ENCODE results near the gene LRMDA. TPM values are rescaled to one million over a fixed set of nuclear protein-coding genes. Genes with fewer than 3 reads are reported as not detected.
A peak's percentile ranks its signal among the peaks of the same experiment; 100 is the strongest.

LRMDA gene
- total and polyA plus RNA-seq, 2 donors, result 7.9 to 17.7 TPM

DNA sequence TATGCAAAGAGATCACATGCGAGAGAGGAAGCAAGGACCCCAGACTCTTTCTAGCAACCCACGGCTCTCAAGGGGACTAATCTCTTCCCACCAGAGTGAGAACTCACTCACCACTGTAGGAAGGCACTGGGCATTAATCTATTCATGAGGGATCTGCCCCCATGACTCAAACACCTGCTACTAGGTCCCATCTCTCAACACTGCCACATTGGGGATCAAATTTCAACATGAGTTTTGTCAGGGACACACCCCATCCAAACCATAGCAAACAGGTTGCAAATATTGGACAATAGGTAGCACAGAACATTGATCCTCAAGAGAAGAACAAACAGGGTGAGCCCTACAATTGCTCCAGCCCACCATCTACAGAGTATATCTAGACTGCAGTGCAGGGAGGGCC lies 740.6 kb downstream of the LRMDA start:
- Histone ChIP-seq H3K4me3 (ENCODE audit: low read depth, low read length) (no peak overlapping the region), H3K27ac (ENCODE audit: low read depth) (no peak overlapping the region), H3K36me3 (ENCODE audit: insufficient read depth) (no peaks in the 10 kb centered on the region), H3K4me1 (ENCODE audit: insufficient read depth) (no peaks in the 10 kb centered on the region)
- DNase-seq (ENCODE audit: extremely low spot score), result no peak
- 92% methylated on average over 2 of the region's 2 CpGs for WGBS

DNA sequence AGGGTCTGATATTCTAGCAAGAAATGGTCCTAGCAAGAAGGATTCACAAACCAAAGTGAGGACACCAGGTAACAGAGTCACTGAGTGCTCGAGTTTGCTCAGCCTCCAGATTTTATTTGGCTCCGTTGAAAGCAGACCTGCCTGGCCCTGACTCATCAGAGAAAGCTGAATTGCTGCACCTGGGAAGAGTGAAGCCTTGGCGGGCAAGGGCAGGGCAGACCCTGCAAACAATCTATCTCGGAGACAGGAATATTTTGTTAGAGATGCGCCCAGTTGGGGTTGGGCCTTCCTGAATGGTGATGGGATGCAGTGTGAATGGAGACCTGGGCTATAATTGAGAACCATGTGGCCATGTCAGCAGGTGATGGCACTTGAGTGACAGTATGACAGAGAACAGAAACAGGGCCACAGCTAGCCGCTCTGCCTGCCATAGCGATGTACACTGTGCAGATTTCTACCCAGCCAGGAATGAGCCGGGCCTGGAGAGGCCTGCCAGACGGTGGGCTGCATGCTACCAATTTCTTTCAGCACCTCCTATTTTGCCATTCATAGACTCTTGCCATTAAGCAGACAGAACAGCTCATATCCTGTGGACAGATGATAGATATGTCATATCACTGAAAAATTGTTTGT lies 744.2 kb downstream of the LRMDA start:
- 90% methylated on average over 9 of the region's 9 CpGs for WGBS
- DNase-seq (ENCODE audit: extremely low spot score), result no peak
- Histone ChIP-seq H3K36me3 (ENCODE audit: insufficient read depth) (no peaks in the 10 kb centered on the region), H3K4me3 (ENCODE audit: low read depth, low read length) (no peak overlapping the region), H3K27ac (ENCODE audit: low read depth) (no peak overlapping the region), H3K4me1 (ENCODE audit: insufficient read depth) (no peaks in the 10 kb centered on the region)

DNA sequence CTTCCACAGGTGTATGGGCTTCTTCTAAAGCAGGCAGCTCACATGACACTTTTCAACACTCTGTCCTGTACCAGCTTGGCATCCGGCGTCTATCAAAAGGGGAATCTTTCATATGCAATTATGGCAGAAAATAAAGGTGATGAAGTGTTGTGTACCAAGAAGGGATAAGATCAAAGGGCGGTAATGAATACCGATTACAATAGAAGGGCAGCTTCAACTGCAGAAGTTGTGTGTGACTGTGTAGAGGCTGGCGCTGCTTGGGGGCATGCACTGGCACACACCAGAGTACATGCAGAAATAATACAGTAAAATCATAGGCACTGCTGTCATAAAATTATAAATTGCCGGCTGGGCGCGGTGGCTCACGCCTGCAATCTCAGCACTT lies 744.7 kb downstream of the LRMDA start:
- no peaks in the 10 kb centered on the region for H3K4me1 ChIP-seq (ENCODE audit: insufficient read depth)

DNA sequence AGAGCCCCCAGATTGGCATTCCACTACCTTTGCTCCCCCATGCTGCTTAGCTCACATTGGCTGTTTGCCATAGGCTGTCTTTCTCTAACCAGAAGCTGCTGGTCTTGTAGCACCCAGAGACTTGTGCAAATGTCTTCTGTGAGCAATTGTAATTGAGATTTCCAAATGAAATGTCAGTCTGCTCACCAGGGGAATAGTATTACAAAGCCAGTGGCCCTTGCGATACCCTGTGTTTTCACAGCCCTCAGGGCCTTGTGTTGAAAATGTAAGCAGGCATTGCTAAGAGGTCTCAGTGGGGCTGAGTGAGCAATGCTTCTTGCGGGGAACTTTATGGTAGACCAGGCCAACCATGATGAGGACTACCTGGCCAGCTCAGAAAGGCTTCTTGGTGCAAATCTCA lies 746.5 kb downstream of the LRMDA start:
- DNase-seq (ENCODE audit: extremely low spot score), result no peak
- H3K4me1 ChIP-seq (ENCODE audit: insufficient read depth), result no peaks in the 10 kb centered on the region
- whole genome bisulfite sequencing, result over 99% methylated on average over 2 of the region's 2 CpGs

More for the DNA sequence above, 744.7 kb downstream of the LRMDA start:
- WGBS, result 96% methylated on average over 9 of the region's 9 CpGs
- DNase-seq (ENCODE audit: extremely low spot score), result no peak
- Histone ChIP-seq H3K4me3 (ENCODE audit: low read depth, low read length) (no peak overlapping the region), H3K27ac (ENCODE audit: low read depth) (no peak overlapping the region), H3K36me3 (ENCODE audit: insufficient read depth) (no peaks in the 10 kb centered on the region)

DNA sequence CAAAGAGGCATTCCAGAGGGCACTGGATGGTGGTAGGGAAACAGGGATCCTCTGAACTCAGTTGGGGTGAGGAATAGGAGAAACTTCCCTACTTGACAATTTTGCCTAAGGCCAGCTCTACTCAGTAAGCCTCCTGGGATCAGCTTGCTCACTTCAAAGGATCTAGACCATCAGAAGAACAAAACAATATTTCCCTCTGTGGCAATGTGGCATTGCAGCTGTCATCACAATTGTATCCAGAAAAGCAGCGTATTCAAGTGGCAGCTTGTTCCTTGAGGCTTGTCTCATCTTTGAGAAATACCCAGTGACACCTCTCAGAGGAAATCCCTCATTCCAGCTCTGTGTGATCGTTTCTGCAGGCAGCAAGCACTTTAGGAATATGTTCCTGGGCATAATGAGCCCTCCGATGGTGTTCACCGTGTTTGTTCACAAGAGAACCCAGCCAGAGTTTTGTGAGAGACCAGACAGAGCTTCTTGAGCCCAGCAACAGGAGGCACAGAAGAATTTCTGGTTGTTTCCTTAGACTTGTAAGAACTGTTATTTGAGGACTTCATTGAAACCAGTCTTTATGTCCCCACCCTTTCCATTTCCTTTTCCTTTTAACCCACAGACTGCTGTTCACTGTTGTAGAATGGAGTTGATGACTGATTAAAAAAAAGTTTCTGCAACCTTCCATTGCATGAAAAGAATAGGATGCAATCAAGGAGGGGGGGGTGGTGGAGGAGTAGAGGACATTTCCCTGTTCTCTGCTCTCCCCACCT lies 747.3 kb downstream of the LRMDA start:
- no peaks in the 10 kb centered on the region for H3K36me3 ChIP-seq (ENCODE audit: insufficient read depth)
- DNase-seq (ENCODE audit: extremely low spot score), result no peak
- H3K27ac ChIP-seq (ENCODE audit: low read depth), result no peak overlapping the region
- no peak overlapping the region for H3K4me3 ChIP-seq (ENCODE audit: low read depth, low read length)
- 79% methylated on average over 4 of the region's 4 CpGs for WGBS
- H3K4me1 ChIP-seq (ENCODE audit: insufficient read depth), result no peaks in the 10 kb centered on the region

More for the DNA sequence above, 746.5 kb downstream of the LRMDA start:
- Histone ChIP-seq H3K4me3 (ENCODE audit: low read depth, low read length) (no peak overlapping the region), H3K36me3 (ENCODE audit: insufficient read depth) (no peaks in the 10 kb centered on the region), H3K27ac (ENCODE audit: low read depth) (no peak overlapping the region)

DNA sequence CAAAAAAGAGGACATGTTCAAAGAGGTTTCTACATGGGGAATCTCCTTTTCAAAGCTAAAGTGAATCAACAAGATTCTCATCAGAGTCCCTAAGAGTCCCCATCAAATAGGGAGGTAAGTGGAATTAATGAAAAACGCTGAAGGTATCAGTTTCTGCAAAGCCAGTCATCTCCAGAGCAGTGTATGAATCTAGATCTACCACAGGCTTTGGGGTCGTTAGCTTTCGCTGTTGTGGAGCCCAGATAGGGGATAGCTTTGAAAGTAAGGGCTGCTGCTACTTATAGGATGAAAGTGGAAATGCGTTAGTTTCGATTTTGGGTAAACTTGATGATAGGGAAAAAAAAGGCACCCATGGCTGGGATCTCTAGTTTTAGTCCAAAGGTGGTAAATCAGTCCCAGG lies 748.4 kb downstream of the LRMDA start:
- Histone ChIP-seq H3K36me3 (ENCODE audit: insufficient read depth) (no peaks in the 10 kb centered on the region), H3K4me3 (ENCODE audit: low read depth, low read length) (no peak overlapping the region), H3K27ac (ENCODE audit: low read depth) (no peak overlapping the region), H3K4me1 (ENCODE audit: insufficient read depth) (no peaks in the 10 kb centered on the region)
- 98% methylated on average over 5 of the region's 5 CpGs for WGBS
- DNase-seq (ENCODE audit: extremely low spot score), result no peak

GRCh38 chr10:76184647-76185046 lies 753.2 kb downstream of the LRMDA start:
- no peaks in the 10 kb centered on the region for H3K4me1 ChIP-seq (ENCODE audit: insufficient read depth)
- no peaks in the 10 kb centered on the region for H3K36me3 ChIP-seq (ENCODE audit: insufficient read depth)
- WGBS, result 96% methylated on average over 5 of the region's 5 CpGs
- H3K27ac ChIP-seq (ENCODE audit: low read depth), result no peak overlapping the region
- no peak overlapping the region for H3K4me3 ChIP-seq (ENCODE audit: low read depth, low read length)
- DNase-seq (ENCODE audit: extremely low spot score), result no peak

GRCh38 chr10:76185471-76186301 lies 754.3 kb downstream of the LRMDA start:
- Histone ChIP-seq H3K4me3 (ENCODE audit: low read depth, low read length) (no peak overlapping the region), H3K27ac (ENCODE audit: low read depth) (no peak overlapping the region), H3K36me3 (ENCODE audit: insufficient read depth) (no peaks in the 10 kb centered on the region), H3K4me1 (ENCODE audit: insufficient read depth) (no peaks in the 10 kb centered on the region)
- DNase-seq (ENCODE audit: extremely low spot score), result no peak
- 43% methylated on average over 10 of the region's 10 CpGs for WGBS

DNA sequence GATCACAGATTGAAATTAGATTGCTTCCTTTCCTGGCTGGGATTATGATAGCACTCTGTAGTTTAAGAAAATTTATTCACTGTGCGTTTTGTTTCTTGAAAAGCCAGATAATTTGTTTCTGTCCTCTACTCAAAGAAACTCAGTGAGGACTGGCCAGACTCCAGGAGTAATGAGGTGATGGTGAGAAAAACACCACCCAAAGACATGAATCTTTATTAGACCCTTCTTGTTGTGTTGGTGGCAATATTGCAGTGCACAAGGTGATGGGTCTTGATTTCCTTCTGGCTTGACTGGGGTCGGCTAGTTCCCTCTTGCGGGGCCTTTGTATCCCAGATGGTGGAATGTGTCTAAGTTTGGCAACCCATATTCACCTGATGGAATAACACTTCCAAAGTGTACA lies 756.8 kb downstream of the LRMDA start:
- H3K36me3 ChIP-seq (ENCODE audit: insufficient read depth), result no peaks in the 10 kb centered on the region
- no peak overlapping the region for H3K27ac ChIP-seq (ENCODE audit: low read depth)
- H3K4me1 ChIP-seq (ENCODE audit: insufficient read depth), result no peaks in the 10 kb centered on the region
- no peak for DNase-seq (ENCODE audit: extremely low spot score)
- WGBS, result 90% methylated on average over 3 of the region's 3 CpGs
- no peak overlapping the region for H3K4me3 ChIP-seq (ENCODE audit: low read depth, low read length)

DNA sequence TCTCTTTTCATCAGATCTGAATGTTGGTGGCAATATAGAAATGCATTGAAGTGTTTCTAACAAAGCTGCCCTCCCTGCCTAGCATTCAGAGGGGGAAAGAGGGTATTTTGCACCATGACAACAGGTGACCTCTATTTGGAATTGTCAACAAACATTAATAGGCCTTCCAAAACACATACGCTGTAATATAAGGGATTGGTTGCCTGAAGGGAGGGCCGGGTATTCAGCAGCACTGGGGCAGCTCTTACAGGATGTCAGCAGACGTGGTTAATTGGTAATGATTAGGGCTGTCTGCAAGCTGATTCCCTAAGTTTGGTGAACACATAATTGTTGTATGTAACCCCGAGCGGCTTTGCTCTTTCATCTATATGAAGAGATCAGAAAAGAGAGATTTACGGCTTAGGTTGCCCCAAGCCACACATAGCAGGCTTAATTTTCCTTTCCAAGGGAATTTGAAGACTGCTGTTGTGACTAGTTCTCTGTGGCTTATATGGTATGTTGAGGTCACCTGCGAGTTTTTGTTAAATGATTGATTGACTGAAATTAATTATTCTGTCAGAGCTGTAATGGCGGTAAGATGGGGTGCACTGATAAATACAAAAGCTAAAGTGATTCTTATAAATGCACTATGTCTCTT lies 759.3 kb downstream of the LRMDA start:
- 91% methylated on average over 8 of the region's 8 CpGs for WGBS
- DNase-seq (ENCODE audit: extremely low spot score), result no peak
- no peaks in the 10 kb centered on the region for H3K4me1 ChIP-seq (ENCODE audit: insufficient read depth)
- H3K27ac ChIP-seq (ENCODE audit: low read depth), result no peak overlapping the region
- no peak overlapping the region for H3K4me3 ChIP-seq (ENCODE audit: low read depth, low read length)
- H3K36me3 ChIP-seq (ENCODE audit: insufficient read depth), result no peaks in the 10 kb centered on the region

- Histone ChIP-seq H3K4me3 (ENCODE audit: low read depth, low read length) (no peak overlapping the region), H3K27ac (ENCODE audit: low read depth) (no peak overlapping the region), H3K36me3 (ENCODE audit: insufficient read depth) (no peaks in the 10 kb centered on the region), H3K4me1 (ENCODE audit: insufficient read depth) (no peaks in the 10 kb centered on the region)
- no peak for DNase-seq (ENCODE audit: extremely low spot score)
- WGBS, result 92% methylated on average over 1 of the region's 1 CpG
These were observed 759.9 kb downstream of the LRMDA start for GRCh38 chr10:76191336-76191735.

DNA sequence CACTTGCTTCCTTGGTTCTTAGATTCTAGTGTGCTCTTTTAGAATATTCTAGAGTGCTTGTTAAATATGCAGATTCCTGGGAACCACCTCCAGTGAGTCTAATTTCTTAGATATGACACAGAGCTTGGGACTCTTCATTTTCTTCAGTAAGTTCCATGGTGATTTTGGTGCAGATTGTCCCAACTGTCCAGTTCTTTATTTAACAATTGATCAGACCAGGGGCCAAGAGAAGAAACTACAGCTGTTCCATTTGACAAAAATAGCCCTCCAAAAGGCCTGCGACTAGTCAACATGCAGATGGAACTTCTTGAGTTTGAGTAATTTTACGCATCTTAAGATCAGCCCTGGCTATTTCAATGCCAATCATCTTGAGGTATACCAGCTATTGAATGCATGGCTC lies 760.7 kb downstream of the LRMDA start:
- 89% methylated on average over 2 of the region's 2 CpGs for WGBS

GRCh38 chr10:76192694-76193320 lies 761.4 kb downstream of the LRMDA start:
- 48% methylated on average over 7 of the region's 7 CpGs for WGBS
- no peaks in the 10 kb centered on the region for H3K36me3 ChIP-seq (ENCODE audit: insufficient read depth)
- H3K4me1 ChIP-seq (ENCODE audit: insufficient read depth), result no peaks in the 10 kb centered on the region
- H3K27ac ChIP-seq (ENCODE audit: low read depth), result peak overlapping the region; percentile 4
- peak; percentile 70 for DNase-seq (ENCODE audit: extremely low spot score)
- H3K4me3 ChIP-seq (ENCODE audit: low read depth, low read length), result no peak overlapping the region

More for the DNA sequence above, 760.7 kb downstream of the LRMDA start:
- H3K4me1 ChIP-seq (ENCODE audit: insufficient read depth), result no peaks in the 10 kb centered on the region
- no peaks in the 10 kb centered on the region for H3K36me3 ChIP-seq (ENCODE audit: insufficient read depth)
- no peak for DNase-seq (ENCODE audit: extremely low spot score)
- no peak overlapping the region for H3K4me3 ChIP-seq (ENCODE audit: low read depth, low read length)
- H3K27ac ChIP-seq (ENCODE audit: low read depth), result no peak overlapping the region

All from urinary bladder (tissue), 4 donors.